PC-9 (cell line): Measurements from ENCODE around the gene CTCF. TPM values are rescaled to one million over a fixed set of nuclear protein-coding genes. Genes with fewer than 3 reads are reported as not detected.

Source experiments
- BruUV-seq: library from RNA; stranded (reverse); fragments of 400-500 nt; replicated peaks from 2 replicates; lab custom pipeline; 2021; lab: Mats Ljungman, UMichigan
- CTCF ChIA-PET: fragments of 300-600 bp; sonication (Branson Sonifier 250); formaldehyde crosslinking; loops from one replicate; lab custom pipeline; 2022; ENCODE audit warnings: antibody characterized with exemption; lab: Charles Lee
- POLR2A ChIA-PET: fragments of 300-600 bp; sonication (Branson Sonifier 250); formaldehyde crosslinking; loops from one replicate; lab custom pipeline; 2022; ENCODE audit warnings: antibody characterized with exemption; ENCODE audit not compliant: unreplicated experiment; lab: Charles Lee
- DNase-seq, 2 experiments: peaks; one replicate each; pipeline versions ENCODE4 v3.0.0 to v3.0.0-alpha.2; 2015 to 2022; ENCODE audit warnings: mixed read lengths in 1 of 2
- H2AFZ ChIP-seq: fragments of 200-600 bp; sonication (generic); 2 replicates; pipeline ENCODE4 v1.8.1; 2017; ENCODE audit warnings: antibody characterized with exemption
- H3F3A ChIP-seq: fragments of 200-600 bp; sonication (generic); 2 replicates; pipeline ENCODE4 v1.8.1; 2017; ENCODE audit warnings: antibody characterized with exemption, mild to moderate bottlenecking, low read depth; ENCODE audit not compliant: insufficient read depth
- H3K27ac ChIP-seq: fragments of 200-600 bp; sonication (generic); 2 replicates; pipeline ENCODE4 v1.6.1; 2016; ENCODE audit warnings: mixed run types
- H3K27me3 ChIP-seq: fragments of 200-600 bp; sonication (generic); 2 replicates; pipeline ENCODE4 v1.6.1; 2016; ENCODE audit warnings: low read depth, mixed run types; ENCODE audit not compliant: insufficient read depth
- H3K36me3 ChIP-seq: fragments of 200-600 bp; sonication (generic); 2 replicates; pipeline ENCODE4 v1.6.1; 2016; ENCODE audit warnings: low read depth, mixed run types
- H3K4me1 ChIP-seq: fragments of 200-600 bp; sonication (generic); replicated peaks from 2 replicates; pipeline ENCODE4 v1.6.1; 2016; ENCODE audit warnings: mixed run types; ENCODE audit not compliant: insufficient read depth
- H3K4me2 ChIP-seq: fragments of 200-600 bp; sonication (generic); 2 replicates; pipeline ENCODE4 v1.6.1; 2017; ENCODE audit warnings: mixed run types
- H3K4me3 ChIP-seq: fragments of 200-600 bp; sonication (generic); 2 replicates; pipeline ENCODE4 v1.6.1; 2016; ENCODE audit warnings: mixed run types
- H3K79me2 ChIP-seq: fragments of 200-600 bp; sonication (generic); 2 replicates; pipeline ENCODE4 v1.6.1; 2017; ENCODE audit warnings: low read depth, mixed run types
- H3K9me2 ChIP-seq: fragments of 200-600 bp; sonication (generic); 2 replicates; pipeline ENCODE4 v1.8.1; 2017; ENCODE audit warnings: mild to moderate bottlenecking; ENCODE audit not compliant: insufficient read depth
- H3K9me3 ChIP-seq: fragments of 200-600 bp; sonication (generic); 2 replicates; pipeline ENCODE4 v1.8.1; 2016; ENCODE audit warnings: low read depth; ENCODE audit not compliant: insufficient read depth
- H4K20me1 ChIP-seq: fragments of 200-600 bp; sonication (generic); 2 replicates; pipeline ENCODE4 v1.8.1; 2017; ENCODE audit not compliant: insufficient read depth
- EZH2 ChIP-seq: fragments of 200-600 bp; sonication (generic); IDR thresholded peaks from 2 replicates; pipeline ENCODE4 v1.8.0; 2017; ENCODE audit warnings: antibody characterized with exemption, low read depth
- intact Hi-C: fragments of 100-400 bp; cut with micrococcal nuclease; formaldehyde crosslinking; loops from one replicate; pipeline ENCODE4 v1.10.0; 2022; ENCODE audit not compliant: unreplicated experiment
- total RNA-seq: library from RNA; stranded (reverse); gene quantifications from 2 replicates; pipeline ENCODE4 v1.2.3, GENCODE V29; 2021
- TF ChIP-seq, protein P1 (sequence below): fragments of 200-600 bp; sonication (generic); conservative IDR thresholded peaks from 2 replicates; pipeline ENCODE4 v1.6.1; 2017; ENCODE audit warnings: mixed run types, antibody characterized with exemption, mild to moderate bottlenecking, moderate library complexity

Gene CTCF
- total RNA-seq, 1 experiment from 2014 or later: 39.0 TPM

DNA sequence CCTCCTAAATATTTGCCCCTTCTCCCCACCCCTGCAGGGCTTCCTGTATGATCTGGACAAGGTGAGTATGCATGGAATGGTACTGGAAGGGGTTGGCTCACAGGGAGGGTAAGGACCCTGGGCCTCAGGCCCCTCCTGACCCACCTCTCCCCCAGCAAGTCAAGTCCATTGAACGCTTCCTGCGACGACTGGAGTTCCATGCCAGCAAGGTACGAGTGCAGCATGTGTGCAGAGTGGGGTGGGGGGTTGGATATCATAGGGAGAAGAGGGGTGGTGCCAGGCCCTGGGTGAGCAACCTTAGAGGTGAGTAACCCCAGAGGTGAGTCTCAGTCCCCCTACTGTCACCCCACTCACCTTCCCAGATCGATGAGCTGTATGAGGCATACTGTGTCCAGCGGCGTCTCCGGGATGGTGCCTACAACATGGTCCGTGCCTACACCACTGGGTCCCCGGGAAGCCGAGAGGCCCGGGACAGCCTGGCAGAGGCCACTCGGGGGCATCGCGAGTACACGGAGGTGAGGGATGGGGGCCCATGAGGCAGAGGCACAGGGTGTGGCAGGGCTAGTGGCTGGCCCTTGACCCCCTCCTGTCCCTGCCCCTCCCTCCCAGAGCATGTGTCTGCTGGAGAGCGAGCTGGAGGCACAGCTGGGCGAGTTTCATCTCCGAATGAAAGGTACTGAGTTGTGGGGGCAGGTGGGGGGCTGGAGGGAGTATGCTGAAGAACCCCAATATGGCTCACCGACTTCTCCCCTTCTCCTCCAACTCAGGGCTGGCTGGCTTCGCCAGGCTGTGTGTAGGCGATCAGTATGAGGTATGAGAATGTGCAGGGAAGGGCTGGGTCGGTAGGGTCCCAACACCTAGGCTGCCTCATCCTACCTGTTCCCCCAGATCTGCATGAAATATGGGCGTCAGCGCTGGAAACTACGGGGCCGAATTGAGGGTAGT, 22.4 kb upstream of the CTCF start:
- peaks cover 10% of the 10 kb centered on the region; the same call in 1 of the 2 replicates for H3F3A ChIP-seq
- H4K20me1 ChIP-seq: 0 out of 2 replicates have a peak, but pooled peaks cover 2% of the 10 kb centered on the region
- CTCF ChIA-PET: interaction anchor here (0.6 kb wide), 1 partner anchor 493 kb away, joined by 4 read pairs; no protein-coding TSS in a partner anchor
- POLR2A ChIA-PET: no interaction called here
- no peaks in the 10 kb centered on the region for H3K36me3 ChIP-seq
- no peak overlapping the region for H3K4me3 ChIP-seq
- BruUV-seq: no TSS peak
- H3K27me3 ChIP-seq: no peaks in the 10 kb centered on the region
- TF ChIP-seq, protein P1, sequence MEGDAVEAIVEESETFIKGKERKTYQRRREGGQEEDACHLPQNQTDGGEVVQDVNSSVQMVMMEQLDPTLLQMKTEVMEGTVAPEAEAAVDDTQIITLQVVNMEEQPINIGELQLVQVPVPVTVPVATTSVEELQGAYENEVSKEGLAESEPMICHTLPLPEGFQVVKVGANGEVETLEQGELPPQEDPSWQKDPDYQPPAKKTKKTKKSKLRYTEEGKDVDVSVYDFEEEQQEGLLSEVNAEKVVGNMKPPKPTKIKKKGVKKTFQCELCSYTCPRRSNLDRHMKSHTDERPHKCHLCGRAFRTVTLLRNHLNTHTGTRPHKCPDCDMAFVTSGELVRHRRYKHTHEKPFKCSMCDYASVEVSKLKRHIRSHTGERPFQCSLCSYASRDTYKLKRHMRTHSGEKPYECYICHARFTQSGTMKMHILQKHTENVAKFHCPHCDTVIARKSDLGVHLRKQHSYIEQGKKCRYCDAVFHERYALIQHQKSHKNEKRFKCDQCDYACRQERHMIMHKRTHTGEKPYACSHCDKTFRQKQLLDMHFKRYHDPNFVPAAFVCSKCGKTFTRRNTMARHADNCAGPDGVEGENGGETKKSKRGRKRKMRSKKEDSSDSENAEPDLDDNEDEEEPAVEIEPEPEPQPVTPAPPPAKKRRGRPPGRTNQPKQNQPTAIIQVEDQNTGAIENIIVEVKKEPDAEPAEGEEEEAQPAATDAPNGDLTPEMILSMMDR: no peak
- TF ChIP-seq EZH2: no peak
- H3K79me2 ChIP-seq: peaks cover 6% of the 10 kb centered on the region; the same call in 1 of the 2 replicates
- DNase-seq: no peak
- H3K9me2 ChIP-seq: no peaks in the 10 kb centered on the region
- no peaks in the 10 kb centered on the region for H3K4me1 ChIP-seq
- intact Hi-C loops: no loop called here
- H2AFZ ChIP-seq: no peak overlapping the region
- H3K27ac ChIP-seq: no peak overlapping the region
- no peak overlapping the region for H3K4me2 ChIP-seq
- no peaks in the 10 kb centered on the region for H3K9me3 ChIP-seq

DNA sequence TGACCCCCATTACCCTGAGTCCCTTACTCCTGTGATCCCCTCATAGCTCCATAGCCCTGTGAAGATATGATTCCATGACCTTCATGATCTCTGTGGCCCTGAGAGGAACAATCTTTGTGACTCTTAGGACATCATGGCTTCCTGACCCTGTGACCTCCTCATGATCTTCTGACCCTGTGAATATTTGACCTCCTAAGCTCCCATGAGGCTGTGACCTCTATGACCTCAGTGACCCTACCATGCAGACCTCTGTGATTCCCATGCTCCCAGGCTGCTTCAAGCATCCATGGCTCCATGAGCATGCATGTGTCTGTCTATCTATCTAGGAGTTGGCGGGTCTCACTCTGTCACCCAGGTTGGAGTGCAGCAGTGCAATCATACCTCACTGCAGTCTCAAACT, 21.6 kb upstream of the CTCF start:
- TF ChIP-seq EZH2: no peak
- TF ChIP-seq, protein P1: no peak
- H3K9me3 ChIP-seq: no peaks in the 10 kb centered on the region
- CTCF ChIA-PET: no interaction called here
- H2AFZ ChIP-seq: no peak overlapping the region
- H3K27ac ChIP-seq: no peak overlapping the region
- no peaks in the 10 kb centered on the region for H3K27me3 ChIP-seq
- POLR2A ChIA-PET: no interaction called here
- H3K4me1 ChIP-seq: no peaks in the 10 kb centered on the region
- H3K4me3 ChIP-seq: no peak overlapping the region
- H3K9me2 ChIP-seq: no peaks in the 10 kb centered on the region
- no peak for DNase-seq
- no TSS peak for BruUV-seq
- peaks cover 10% of the 10 kb centered on the region; the same call in 1 of the 2 replicates for H3F3A ChIP-seq
- intact Hi-C loops: no loop called here
- no peak overlapping the region for H3K4me2 ChIP-seq
- 0 out of 2 replicates have a peak, but pooled peaks cover 2% of the 10 kb centered on the region for H4K20me1 ChIP-seq
- H3K36me3 ChIP-seq: no peaks in the 10 kb centered on the region
- H3K79me2 ChIP-seq: peaks cover 6% of the 10 kb centered on the region; the same call in 1 of the 2 replicates

DNA sequence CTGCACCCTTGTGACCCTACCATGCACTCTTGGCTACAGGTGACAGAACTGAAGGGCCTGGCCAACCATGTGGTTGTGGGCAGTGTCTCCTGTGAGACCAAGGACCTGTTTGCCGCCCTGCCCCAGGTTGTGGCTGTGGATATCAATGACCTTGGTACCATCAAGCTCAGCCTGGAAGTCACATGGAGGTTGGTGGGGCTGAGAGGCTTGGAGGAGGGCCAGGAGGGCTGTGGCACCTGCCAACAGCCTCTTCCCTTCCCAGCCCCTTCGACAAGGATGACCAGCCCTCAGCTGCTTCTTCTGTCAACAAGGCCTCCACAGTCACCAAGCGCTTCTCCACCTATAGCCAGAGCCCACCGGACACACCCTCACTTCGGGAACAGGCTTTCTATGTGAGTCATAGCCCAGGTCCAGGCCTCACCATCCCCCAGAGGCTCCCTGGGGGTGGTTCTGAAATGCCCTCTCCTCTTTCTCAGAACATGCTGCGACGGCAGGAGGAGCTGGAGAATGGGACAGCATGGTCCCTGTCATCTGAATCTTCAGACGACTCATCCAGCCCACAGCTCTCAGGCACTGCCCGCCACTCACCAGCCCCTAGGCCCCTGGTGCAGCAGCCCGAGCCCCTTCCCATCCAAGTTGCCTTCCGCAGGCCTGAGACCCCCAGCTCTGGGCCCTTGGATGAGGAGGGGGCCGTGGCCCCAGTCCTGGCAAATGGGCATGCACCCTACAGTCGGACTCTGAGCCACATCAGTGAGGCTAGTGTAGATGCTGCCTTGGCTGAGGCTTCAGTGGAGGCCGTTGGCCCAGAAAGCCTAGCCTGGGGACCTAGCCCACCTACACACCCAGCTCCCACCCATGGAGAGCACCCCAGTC, 20.7 kb upstream of the CTCF start:
- H3K36me3 ChIP-seq: no peaks in the 10 kb centered on the region
- no peak overlapping the region for H3K27ac ChIP-seq
- peak in 1 of 2 experiments; percentile 37 for DNase-seq
- H3K27me3 ChIP-seq: no peaks in the 10 kb centered on the region
- ChIA-PET POLR2A (no interaction called here), CTCF (interaction anchor here (0.6 kb wide), 1 partner anchor 16 kb away, joined by 3 read pairs; no protein-coding TSS in a partner anchor)
- peaks cover 6% of the 10 kb centered on the region; the same call in 1 of the 2 replicates for H3K79me2 ChIP-seq
- TF ChIP-seq EZH2: no peak
- TF ChIP-seq, protein P1: no peak
- H3K9me3 ChIP-seq: no peaks in the 10 kb centered on the region
- BruUV-seq: no TSS peak
- H3F3A ChIP-seq: peaks cover 10% of the 10 kb centered on the region; the same call in 1 of the 2 replicates
- H4K20me1 ChIP-seq: 0 out of 2 replicates have a peak, but pooled peaks cover 2% of the 10 kb centered on the region
- H3K4me2 ChIP-seq: no peak overlapping the region
- intact Hi-C loops: no loop called here
- H2AFZ ChIP-seq: no peak overlapping the region
- H3K4me1 ChIP-seq: no peaks in the 10 kb centered on the region
- H3K4me3 ChIP-seq: no peak overlapping the region
- H3K9me2 ChIP-seq: no peaks in the 10 kb centered on the region
